Neural progenitor cell (in vitro differentiated cells): ENCODE results near the gene TTYH3. TPM values are rescaled to one million over a fixed set of nuclear protein-coding genes. Genes with fewer than 3 reads are reported as not detected.
A peak's percentile ranks its signal among the peaks of the same experiment; 100 is the strongest.

Experiments used
- DNase-seq: peaks from one replicate; pipeline ENCODE4 v3.0.0-alpha.2; 2016; ENCODE audit warnings: low spot score
- H2AFZ ChIP-seq: fragments of 200-600 bp; sonication (generic); replicated peaks from 2 replicates; pipeline ENCODE4 v1.6.1; 2016; ENCODE audit warnings: antibody characterized with exemption
- H3F3A ChIP-seq: fragments of 200-600 bp; sonication (generic); 2 replicates; pipeline ENCODE4 v1.6.1; 2016; ENCODE audit warnings: antibody characterized with exemption, low read depth
- H3K27ac ChIP-seq: fragments of 200-600 bp; sonication (generic); 2 replicates; pipeline ENCODE4 v1.5.1; 2016; ENCODE audit warnings: mild to moderate bottlenecking
- H3K27me3 ChIP-seq: fragments of 200-600 bp; sonication (generic); 2 replicates; pipeline ENCODE4 v1.6.1; 2016; ENCODE audit warnings: mild to moderate bottlenecking, moderate library complexity
- H3K36me3 ChIP-seq: fragments of 200-600 bp; sonication (generic); 2 replicates; pipeline ENCODE4 v1.5.1; 2016
- H3K4me1 ChIP-seq: fragments of 200-600 bp; sonication (generic); 2 replicates; pipeline ENCODE4 v1.6.1; 2016; ENCODE audit warnings: mixed run types
- H3K4me2 ChIP-seq: fragments of 200-600 bp; sonication (generic); 2 replicates; pipeline ENCODE4 v1.6.1; 2016
- H3K4me3 ChIP-seq: fragments of 200-600 bp; sonication (generic); 2 replicates; pipeline ENCODE4 v1.5.1; 2016
- H3K79me2 ChIP-seq: fragments of 200-600 bp; sonication (generic); 2 replicates; pipeline ENCODE4 v1.6.1; 2016; ENCODE audit warnings: low read depth
- H3K9ac ChIP-seq: fragments of 200-600 bp; sonication (generic); 2 replicates; pipeline ENCODE4 v1.6.1; 2016
- H3K9me3 ChIP-seq: fragments of 200-600 bp; sonication (generic); 2 replicates; pipeline ENCODE4 v1.5.1; 2016; ENCODE audit warnings: low read depth
- H4K20me1 ChIP-seq: fragments of 200-600 bp; sonication (generic); 2 replicates; pipeline ENCODE4 v1.6.1; 2016; ENCODE audit warnings: low read depth
- H3K27ac Mint-ChIP-seq: 3 replicates; pipeline ENCODE4 v1.8.0; 2021; ENCODE audit warnings: mixed read lengths
- H3K27me3 Mint-ChIP-seq: 2 replicates; pipeline ENCODE4 v1.8.0; 2022; ENCODE audit warnings: low read depth, mild to moderate bottlenecking, inconsistent platforms, moderate library complexity, mixed read lengths; ENCODE audit not compliant: insufficient read depth
- H3K36me3 Mint-ChIP-seq: 3 replicates; pipeline ENCODE4 v1.8.0; 2021; ENCODE audit warnings: mixed read lengths
- H3K4me1 Mint-ChIP-seq: 3 replicates; pipeline ENCODE4 v1.8.0; 2021; ENCODE audit warnings: mixed read lengths
- H3K4me3 Mint-ChIP-seq: 3 replicates; pipeline ENCODE4 v1.8.0; 2021; ENCODE audit warnings: mild to moderate bottlenecking, moderate library complexity, mixed read lengths
- H3K9me3 Mint-ChIP-seq: 3 replicates; pipeline ENCODE4 v1.8.0; 2020; ENCODE audit warnings: mixed read lengths
- CTCF ChIP-seq: fragments of 200-600 bp; sonication (generic); IDR thresholded peaks from 2 replicates; pipeline ENCODE4 v1.5.1; 2017; ENCODE audit warnings: antibody characterized with exemption, mild to moderate bottlenecking
- EZH2 ChIP-seq: fragments of 200-600 bp; sonication (generic); IDR thresholded peaks from 2 replicates; pipeline ENCODE4 v1.6.1; 2017; ENCODE audit warnings: antibody characterized with exemption, mild to moderate bottlenecking, moderate library complexity
- EZH2phosphoT487 ChIP-seq: fragments of 200-600 bp; sonication (generic); IDR thresholded peaks from 2 replicates; pipeline ENCODE4 v1.6.1; 2017; ENCODE audit warnings: antibody characterized with exemption
- total RNA-seq: library from RNA; depleted of rRNA; stranded (reverse); fragments of >200 nt; gene quantifications from 2 replicates; pipeline ENCODE4 v1.2.3, GENCODE V29; 2015; ENCODE audit warnings: low replicate concordance

Gene TTYH3
- total RNA-seq, 1 donor from 2014 or later = 13.2 TPM

DNA sequence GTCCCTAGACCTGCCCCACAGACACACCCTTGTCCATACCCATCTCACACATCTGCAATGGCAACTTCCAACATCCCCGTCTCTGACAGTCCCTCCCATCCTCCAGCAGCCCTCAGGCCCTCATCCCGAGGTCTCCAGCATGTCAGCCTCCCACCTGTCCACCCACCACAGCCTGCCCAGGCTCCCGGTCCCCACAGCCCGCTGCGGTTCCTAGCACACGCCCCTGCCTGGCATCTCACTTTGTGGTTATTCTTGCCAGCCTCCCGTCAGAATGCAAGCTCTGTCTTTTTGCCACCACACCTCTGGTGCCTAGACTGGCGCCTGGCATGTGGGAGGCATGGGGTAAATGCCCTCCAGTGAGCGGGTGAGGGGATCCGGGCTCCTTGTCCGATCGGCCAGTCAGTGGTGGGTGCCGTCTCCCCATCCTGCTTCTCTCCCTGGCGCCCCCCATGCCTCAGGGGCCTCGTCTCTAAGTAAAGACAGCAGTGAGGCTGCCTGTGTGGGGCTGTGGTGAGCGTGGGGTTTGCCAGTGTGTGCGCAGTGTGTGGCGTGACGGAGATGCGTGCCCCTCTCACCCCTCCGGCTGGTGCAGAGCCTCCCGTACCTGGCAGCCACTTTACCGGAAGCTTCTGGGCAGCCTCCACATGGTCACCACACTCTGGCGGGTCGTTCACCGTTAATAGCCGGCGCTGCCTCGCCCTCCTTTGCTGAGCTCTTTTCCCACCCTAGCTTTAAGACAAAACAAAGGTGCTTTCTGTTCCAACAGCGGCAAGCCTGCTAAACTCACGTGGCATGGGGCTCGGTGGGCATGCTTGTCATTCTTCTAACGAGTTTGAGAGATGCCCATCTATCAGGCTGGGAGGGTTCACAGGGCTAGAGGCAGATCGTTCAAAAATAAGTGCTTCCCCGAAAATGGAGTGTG, 28.5 kb upstream of the TTYH3 start:
- Histone ChIP-seq H3K79me2 (no peaks in the 10 kb centered on the region), H3K4me3 (no peak overlapping the region), H3K27me3 (no peaks in the 10 kb centered on the region), H3K9me3 (no peaks in the 10 kb centered on the region), H3F3A (peaks cover 19% of the 10 kb centered on the region), H2AFZ (no peak overlapping the region), H3K9ac (no peak overlapping the region), H3K4me2 (no peak overlapping the region), H3K4me1 (peaks cover 27% of the 10 kb centered on the region), H4K20me1 (no peaks in the 10 kb centered on the region), H3K27ac (no peak overlapping the region), H3K36me3 (no peaks in the 10 kb centered on the region)
- Mint-ChIP-seq H3K27me3 (peaks cover 3% of the 10 kb centered on the region), H3K4me3 (no peak overlapping the region), H3K4me1 (peaks cover 12% of the 10 kb centered on the region), H3K27ac (peak overlapping the region; percentile 21), H3K9me3 (no peaks in the 10 kb centered on the region), H3K36me3 (peaks cover 11% of the 10 kb centered on the region)
- DNase-seq = no peak
- TF ChIP-seq EZH2 (no peak), EZH2phosphoT487 (no peak), CTCF (no peak)

- Histone ChIP-seq H3K4me3 (no peak overlapping the region), H2AFZ (no peak overlapping the region), H3F3A (peaks cover 19% of the 10 kb centered on the region), H3K36me3 (no peaks in the 10 kb centered on the region), H4K20me1 (no peaks in the 10 kb centered on the region), H3K27ac (no peak overlapping the region), H3K4me2 (no peak overlapping the region), H3K9me3 (no peaks in the 10 kb centered on the region), H3K4me1 (peaks cover 32% of the 10 kb centered on the region), H3K9ac (no peak overlapping the region), H3K79me2 (no peaks in the 10 kb centered on the region), H3K27me3 (no peaks in the 10 kb centered on the region)
- H3K4me3 Mint-ChIP-seq = no peak overlapping the region
- no peaks in the 10 kb centered on the region for H3K9me3 Mint-ChIP-seq
- peaks cover 3% of the 10 kb centered on the region for H3K27me3 Mint-ChIP-seq
- H3K27ac Mint-ChIP-seq = no peak overlapping the region
- H3K4me1 Mint-ChIP-seq = peaks cover 23% of the 10 kb centered on the region
- TF ChIP-seq EZH2phosphoT487 (no peak), EZH2 (no peak)
- H3K36me3 Mint-ChIP-seq = peaks cover 6% of the 10 kb centered on the region
- DNase-seq = no peak
Measured at GRCh38 chr7:2604608-2605174, 27.1 kb upstream of the TTYH3 start.

- H3K27me3 Mint-ChIP-seq = peaks cover 3% of the 10 kb centered on the region
- H3K4me1 Mint-ChIP-seq = peaks cover 34% of the 10 kb centered on the region
- no peak overlapping the region for H3K27ac ChIP-seq
Measured at GRCh38 chr7:2605608-2606538, 25.9 kb upstream of the TTYH3 start.

More at GRCh38 chr7:2605608-2606538, 25.9 kb upstream of the TTYH3 start:
- peaks cover 8% of the 10 kb centered on the region for H3K36me3 Mint-ChIP-seq
- Histone ChIP-seq H3K27me3 (no peaks in the 10 kb centered on the region), H3K9ac (no peak overlapping the region), H3K4me3 (no peak overlapping the region), H2AFZ (no peak overlapping the region), H3K36me3 (no peaks in the 10 kb centered on the region), H4K20me1 (no peaks in the 10 kb centered on the region), H3K4me2 (no peak overlapping the region), H3K4me1 (peaks cover 30% of the 10 kb centered on the region), H3K79me2 (no peaks in the 10 kb centered on the region), H3F3A (peaks cover 13% of the 10 kb centered on the region), H3K9me3 (no peaks in the 10 kb centered on the region)
- H3K9me3 Mint-ChIP-seq = no peaks in the 10 kb centered on the region
- H3K27ac Mint-ChIP-seq = no peak overlapping the region
- DNase-seq = no peak
- H3K4me3 Mint-ChIP-seq = no peak overlapping the region
- TF ChIP-seq EZH2 = no peak
- TF ChIP-seq CTCF = no peak
- TF ChIP-seq EZH2phosphoT487 = no peak
